Stimulated activated CD4-positive, alpha-beta T cell treated with anti-CD3 and anti-CD28 coated beads, Interleukin-2, amount 100 ng/mL, for 4 hours (primary cell): ENCODE results near the gene DAPK1.
"Not testable (repeated sequence)": the region's sequence is repeated elsewhere in the genome, so short reads cannot be mapped to it uniquely, and the experiment has no call there.

Experiments
- DNase-seq: peaks from one replicate; pipeline ENCODE4 v3.0.0-alpha.2; 2020; ENCODE audit warnings: low read depth

The DAPK1 gene

DNA sequence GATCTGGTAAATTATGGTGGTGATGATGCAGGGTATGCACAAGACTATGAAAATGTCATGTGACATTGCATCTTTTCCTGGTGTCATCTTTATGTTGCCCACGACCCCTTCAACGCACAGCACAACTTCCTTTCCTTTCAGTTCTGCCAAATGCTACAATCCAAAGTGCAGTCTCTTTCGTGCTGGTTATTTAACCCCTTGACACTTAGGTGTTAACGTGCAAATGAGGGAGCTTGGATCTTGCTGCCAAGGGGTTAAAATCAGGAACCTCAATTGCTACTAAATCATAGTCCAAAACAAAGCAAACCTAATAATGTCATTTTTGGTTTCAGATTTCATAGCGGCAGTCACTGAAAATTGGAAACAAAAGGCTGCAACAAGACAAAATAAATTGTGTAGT is 244.2 kb downstream of the DAPK1 start:
- DNase-seq, result no peak

- no peak for DNase-seq
These were observed 245.3 kb downstream of the DAPK1 start for GRCh38 chr9:87742813-87743428.

DNA sequence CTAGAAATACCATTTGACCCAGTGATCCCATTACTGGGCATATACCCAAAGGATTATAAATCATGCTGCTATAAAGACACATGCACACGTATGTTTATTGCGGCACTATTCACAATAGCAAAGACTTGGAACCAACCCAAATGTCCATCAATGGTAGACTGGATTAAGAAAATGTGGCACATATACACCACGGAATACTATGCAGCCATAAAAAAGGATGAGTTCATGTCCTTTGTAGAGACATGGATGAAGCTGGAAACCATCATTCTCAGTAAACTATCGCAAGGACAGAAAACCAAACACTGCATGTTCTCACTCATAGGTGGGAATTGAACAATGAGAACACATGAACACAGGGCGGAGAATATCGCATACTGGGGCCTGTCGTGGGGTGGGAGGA is 246.6 kb downstream of the DAPK1 start:
- not testable (repeated sequence) for DNase-seq

- DNase-seq, result no peak
These were observed 248.5 kb downstream of the DAPK1 start for GRCh38 chr9:87746186-87746585.

GRCh38 chr9:87748881-87749280 is 251.2 kb downstream of the DAPK1 start:
- no peak for DNase-seq

- DNase-seq, result no peak
These were observed 251.8 kb downstream of the DAPK1 start for GRCh38 chr9:87749335-87750035.

DNA sequence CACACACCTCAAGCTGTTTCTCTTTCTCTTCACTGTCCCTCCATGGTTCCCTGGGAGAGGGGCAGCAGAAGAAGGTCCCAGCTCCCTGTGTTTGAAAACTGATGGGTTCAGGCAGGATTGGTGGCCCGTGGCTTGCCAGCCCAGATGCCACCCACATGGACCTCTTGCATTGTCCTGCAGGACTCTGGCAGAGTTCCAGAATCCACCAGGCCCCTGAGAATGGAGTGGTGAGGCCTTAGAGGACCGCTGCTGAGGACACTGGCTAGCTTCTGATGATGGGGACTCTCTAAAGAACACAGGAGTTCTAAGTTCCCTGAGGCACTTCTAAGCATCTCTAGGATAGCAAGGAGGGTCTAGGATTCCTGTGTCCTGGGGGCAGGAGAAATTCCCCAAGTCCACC is 253.1 kb downstream of the DAPK1 start:
- no peak for DNase-seq

DNA sequence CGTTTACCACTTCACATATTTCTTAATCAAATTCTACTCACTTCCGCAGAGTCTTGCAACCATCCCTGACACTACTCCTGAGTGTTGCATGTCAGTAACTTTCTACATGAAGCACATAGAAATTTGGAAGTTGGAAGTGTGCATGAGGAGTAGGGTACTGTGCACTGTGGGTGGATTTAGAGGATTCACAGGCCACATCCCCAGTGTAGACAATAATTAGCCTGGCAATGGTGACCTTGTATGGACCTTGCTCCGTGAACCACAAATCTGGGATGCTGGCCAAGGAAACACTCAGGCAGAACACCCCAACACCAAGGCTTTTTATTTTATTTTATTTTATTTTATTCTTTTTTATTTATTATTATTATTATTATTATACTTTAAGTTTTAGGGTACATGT is 253.8 kb downstream of the DAPK1 start:
- DNase-seq, result no peak

- no peak for DNase-seq
These were observed 254.2 kb downstream of the DAPK1 start for GRCh38 chr9:87751868-87752267.

DNA sequence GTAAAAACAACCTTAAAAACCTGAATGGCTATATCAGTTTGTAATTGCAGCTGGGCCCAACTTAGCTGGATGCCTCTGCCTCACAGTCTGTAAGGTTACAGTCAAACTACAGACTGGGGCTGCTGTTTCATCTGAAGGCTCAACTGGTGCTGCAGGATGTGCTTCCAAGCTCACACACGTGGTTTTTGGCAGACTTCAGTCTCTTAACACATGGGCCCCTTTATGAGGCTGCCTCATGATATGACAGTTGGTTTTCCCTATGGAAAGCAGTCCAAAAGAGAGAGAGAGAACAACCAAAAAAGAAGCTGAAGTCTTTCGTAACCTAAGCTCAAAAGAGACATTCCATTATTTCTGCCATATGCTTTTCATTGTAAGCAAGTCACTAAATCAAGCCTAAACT is 255.6 kb downstream of the DAPK1 start:
- DNase-seq, result no peak
